Endothelial cell (in vitro differentiated cells): ENCODE results near the gene USP50. TPM values are rescaled to one million over a fixed set of nuclear protein-coding genes. Genes with fewer than 3 reads are reported as not detected.
A peak's percentile ranks its signal among the peaks of the same experiment; 100 is the strongest.
"Not testable (repeated sequence)": the region's sequence is repeated elsewhere in the genome, so short reads cannot be mapped to it uniquely, and the experiment has no call there.

Experiments used
- DNase-seq: peaks from one replicate; pipeline ENCODE4 v3.0.0; 2021; ENCODE audit warnings: low spot score
- H3K27ac Mint-ChIP-seq: one replicate; pipeline ENCODE4 v1.8.0; 2021; ENCODE audit warnings: mixed read lengths, inconsistent platforms; ENCODE audit not compliant: unreplicated experiment
- H3K27me3 Mint-ChIP-seq: one replicate; pipeline ENCODE4 v1.8.0; 2021; ENCODE audit warnings: mild to moderate bottlenecking, moderate library complexity, mixed read lengths, inconsistent platforms; ENCODE audit not compliant: unreplicated experiment
- H3K36me3 Mint-ChIP-seq: one replicate; pipeline ENCODE4 v1.8.0; 2021; ENCODE audit warnings: mild to moderate bottlenecking, low read depth, mixed read lengths, inconsistent platforms; ENCODE audit not compliant: unreplicated experiment
- H3K4me1 Mint-ChIP-seq: one replicate; pipeline ENCODE4 v1.8.0; 2021; ENCODE audit warnings: mild to moderate bottlenecking, mixed read lengths, inconsistent platforms; ENCODE audit not compliant: unreplicated experiment
- H3K4me3 Mint-ChIP-seq: one replicate; pipeline ENCODE4 v1.8.0; 2021; ENCODE audit warnings: mild to moderate bottlenecking, mixed read lengths, inconsistent platforms; ENCODE audit not compliant: unreplicated experiment
- H3K9me3 Mint-ChIP-seq: one replicate; pipeline ENCODE4 v1.8.0; 2021; ENCODE audit warnings: mixed read lengths, inconsistent platforms; ENCODE audit not compliant: unreplicated experiment
- total RNA-seq: library from RNA; stranded (reverse); fragmentation: NEBNext Ultra II Directional; extraction: Animal tissue kit (Norgen Biotek cat#: 25700); gene quantifications from one replicate; pipeline ENCODE4 v1.2.1, GENCODE V29; 2021; ENCODE audit not compliant: unreplicated experiment
- TF ChIP-seq, protein P1 (sequence below): fragments of 200-600 bp; sonication (generic); IDR thresholded peaks from one replicate; pipeline ENCODE4 v1.5.0; 2021; ENCODE audit warnings: antibody characterized with exemption; ENCODE audit not compliant: unreplicated experiment

Gene USP50
- total RNA-seq, 1 donor from 2014 or later: 0.92 TPM

DNA sequence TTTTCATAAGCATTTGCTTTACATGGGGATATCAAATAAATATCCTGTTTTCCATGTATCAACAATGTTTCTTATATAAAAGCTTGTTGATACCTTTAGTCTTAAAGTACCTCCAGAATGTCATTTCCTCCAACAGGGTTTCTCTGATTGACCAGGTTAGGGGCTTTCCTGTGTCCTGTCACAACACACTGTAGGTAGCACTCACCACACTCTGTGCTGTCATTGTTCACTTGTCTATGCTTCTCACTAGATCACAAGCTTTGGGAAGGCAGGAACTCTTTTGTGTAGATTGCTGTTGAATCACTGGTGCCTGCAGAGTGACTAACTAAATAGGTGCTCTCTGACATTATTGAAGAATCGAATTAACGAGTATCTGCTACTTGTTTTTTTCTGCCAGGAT is 49.8 kb downstream of the USP50 start:
- no peaks in the 10 kb centered on the region for H3K4me1 Mint-ChIP-seq
- no peak for DNase-seq
- H3K9me3 Mint-ChIP-seq: no peaks in the 10 kb centered on the region
- TF ChIP-seq, protein P1, sequence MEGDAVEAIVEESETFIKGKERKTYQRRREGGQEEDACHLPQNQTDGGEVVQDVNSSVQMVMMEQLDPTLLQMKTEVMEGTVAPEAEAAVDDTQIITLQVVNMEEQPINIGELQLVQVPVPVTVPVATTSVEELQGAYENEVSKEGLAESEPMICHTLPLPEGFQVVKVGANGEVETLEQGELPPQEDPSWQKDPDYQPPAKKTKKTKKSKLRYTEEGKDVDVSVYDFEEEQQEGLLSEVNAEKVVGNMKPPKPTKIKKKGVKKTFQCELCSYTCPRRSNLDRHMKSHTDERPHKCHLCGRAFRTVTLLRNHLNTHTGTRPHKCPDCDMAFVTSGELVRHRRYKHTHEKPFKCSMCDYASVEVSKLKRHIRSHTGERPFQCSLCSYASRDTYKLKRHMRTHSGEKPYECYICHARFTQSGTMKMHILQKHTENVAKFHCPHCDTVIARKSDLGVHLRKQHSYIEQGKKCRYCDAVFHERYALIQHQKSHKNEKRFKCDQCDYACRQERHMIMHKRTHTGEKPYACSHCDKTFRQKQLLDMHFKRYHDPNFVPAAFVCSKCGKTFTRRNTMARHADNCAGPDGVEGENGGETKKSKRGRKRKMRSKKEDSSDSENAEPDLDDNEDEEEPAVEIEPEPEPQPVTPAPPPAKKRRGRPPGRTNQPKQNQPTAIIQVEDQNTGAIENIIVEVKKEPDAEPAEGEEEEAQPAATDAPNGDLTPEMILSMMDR: no peak
- peaks cover 21% of the 10 kb centered on the region for H3K36me3 Mint-ChIP-seq
- no peaks in the 10 kb centered on the region for H3K27me3 Mint-ChIP-seq
- peak overlapping the region; percentile 61 for H3K27ac Mint-ChIP-seq
- H3K4me3 Mint-ChIP-seq: no peak overlapping the region

DNA sequence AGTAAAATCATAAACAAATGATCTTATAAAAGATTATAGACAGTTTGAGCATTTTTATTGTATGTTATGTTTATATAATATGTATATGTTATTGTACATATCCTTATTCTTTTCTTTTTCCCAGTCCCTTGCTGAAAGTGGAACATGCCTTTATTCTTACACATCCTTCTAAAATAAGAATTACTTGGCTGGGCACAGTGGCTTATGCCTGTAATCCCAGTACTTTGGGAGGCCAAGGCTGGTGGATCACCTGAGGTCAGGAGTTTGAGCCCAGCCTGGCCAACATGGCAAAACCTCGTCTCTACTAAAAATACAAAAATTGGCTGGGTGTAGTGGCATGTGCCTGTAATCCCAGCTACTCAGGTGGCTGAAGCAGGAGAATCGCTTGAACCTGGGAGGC is 51.9 kb downstream of the USP50 start:
- H3K36me3 Mint-ChIP-seq: peaks cover 19% of the 10 kb centered on the region

DNA sequence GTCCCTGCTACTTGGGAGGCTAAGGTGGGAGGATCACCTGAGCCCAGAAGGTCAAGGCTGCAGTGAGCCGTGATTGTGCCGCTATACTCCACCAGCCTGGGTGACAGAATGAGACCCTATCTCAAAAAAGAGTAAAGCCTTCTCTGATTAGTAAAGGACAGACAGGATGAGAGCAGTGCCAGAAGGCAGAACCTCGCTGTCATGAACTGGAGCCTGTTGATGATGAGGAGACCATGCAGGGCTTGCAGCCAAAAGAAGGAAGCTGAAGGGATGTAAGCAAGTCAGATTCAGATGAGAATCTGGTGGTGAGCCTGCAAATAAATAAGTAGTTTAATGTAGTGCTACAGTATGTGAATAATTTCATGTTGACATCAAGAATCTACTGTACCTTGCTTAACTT is 52.8 kb downstream of the USP50 start:
- no peak overlapping the region for H3K4me3 Mint-ChIP-seq
- no peak overlapping the region for H3K27ac Mint-ChIP-seq
- H3K9me3 Mint-ChIP-seq: no peaks in the 10 kb centered on the region
- no peaks in the 10 kb centered on the region for H3K27me3 Mint-ChIP-seq
- no peaks in the 10 kb centered on the region for H3K4me1 Mint-ChIP-seq
- TF ChIP-seq, protein P1: no peak
- no peak for DNase-seq
- H3K36me3 Mint-ChIP-seq: peaks cover 15% of the 10 kb centered on the region

More for the DNA sequence above, 51.9 kb downstream of the USP50 start:
- not testable (repeated sequence) for DNase-seq, H3K27ac Mint-ChIP-seq, H3K4me1 Mint-ChIP-seq, H3K9me3 Mint-ChIP-seq, H3K4me3 Mint-ChIP-seq, H3K27me3 Mint-ChIP-seq

DNA sequence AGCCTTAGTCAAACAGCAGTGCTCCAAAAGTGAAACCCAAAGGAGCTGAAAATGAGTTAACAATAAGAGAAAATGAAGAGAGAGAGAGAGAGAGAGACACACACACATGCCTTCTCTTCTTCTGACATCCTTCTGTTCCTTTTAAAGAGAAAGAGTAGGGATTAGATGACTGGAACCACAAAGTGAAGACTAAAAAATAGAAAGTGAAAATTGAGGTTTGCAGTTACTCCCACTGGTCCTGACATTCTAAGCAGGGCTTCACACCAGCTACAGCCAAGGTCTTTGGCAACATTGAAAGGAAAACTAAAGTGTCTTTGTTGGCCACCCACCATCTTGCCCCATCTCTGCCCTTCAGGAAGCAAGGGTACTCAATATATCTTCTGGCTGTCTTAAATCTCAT is 59.2 kb downstream of the USP50 start:
- Mint-ChIP-seq H3K36me3 (peaks cover 19% of the 10 kb centered on the region), H3K4me1 (no peaks in the 10 kb centered on the region), H3K27ac (no peak overlapping the region), H3K9me3 (no peaks in the 10 kb centered on the region), H3K27me3 (no peaks in the 10 kb centered on the region), H3K4me3 (no peak overlapping the region)
- TF ChIP-seq, protein P1: no peak
- DNase-seq: no peak

DNA sequence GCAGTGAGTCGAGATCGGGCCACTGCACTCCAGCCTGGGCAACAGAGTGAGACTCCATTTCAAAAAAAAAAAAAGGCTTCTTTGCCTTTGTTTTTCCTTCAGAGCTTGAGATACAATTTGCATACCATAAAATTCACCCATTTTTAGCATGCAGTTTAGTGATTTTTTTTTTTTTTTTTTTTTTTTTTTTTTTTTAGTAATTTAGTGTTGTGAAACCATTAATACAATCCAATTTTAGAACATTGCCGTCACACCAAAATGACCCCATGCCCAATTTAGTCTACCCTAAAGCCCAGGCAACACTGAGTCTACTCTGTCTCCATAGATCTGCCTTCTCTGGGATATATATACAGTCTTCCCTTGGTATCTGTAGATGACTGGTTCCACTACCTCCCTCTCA is 61.1 kb downstream of the USP50 start:
- peaks cover 2% of the 10 kb centered on the region for H3K27me3 Mint-ChIP-seq
- H3K27ac Mint-ChIP-seq: no peak overlapping the region
- H3K36me3 Mint-ChIP-seq: peaks cover 27% of the 10 kb centered on the region
- no peak overlapping the region for H3K4me3 Mint-ChIP-seq
- H3K9me3 Mint-ChIP-seq: no peaks in the 10 kb centered on the region
- DNase-seq: no peak
- H3K4me1 Mint-ChIP-seq: no peaks in the 10 kb centered on the region
- TF ChIP-seq, protein P1: no peak

DNA sequence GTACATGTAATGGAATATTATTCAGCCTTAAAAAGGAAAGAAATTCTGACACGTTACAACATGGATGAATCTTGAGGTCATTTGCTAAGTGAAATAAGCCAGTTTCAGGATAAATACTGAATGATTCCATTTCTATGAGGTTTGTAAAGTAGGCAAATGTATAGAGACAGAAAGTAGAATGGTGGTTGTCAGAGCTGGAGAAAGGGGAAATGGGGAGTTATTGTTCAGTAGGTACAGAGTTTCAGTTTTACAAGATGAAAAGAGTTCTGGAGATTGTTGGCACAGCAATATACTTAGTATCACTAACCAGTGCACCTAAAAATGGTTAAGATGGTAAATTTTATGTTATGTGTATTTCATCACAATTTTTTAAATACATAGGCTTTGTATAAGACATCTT is 61.7 kb downstream of the USP50 start:
- H3K27ac Mint-ChIP-seq: no peak overlapping the region

More for the DNA sequence above, 61.7 kb downstream of the USP50 start:
- peaks cover 2% of the 10 kb centered on the region for H3K27me3 Mint-ChIP-seq
- peak overlapping the region; percentile 17 for H3K4me3 Mint-ChIP-seq
- peaks cover 27% of the 10 kb centered on the region for H3K36me3 Mint-ChIP-seq
- H3K9me3 Mint-ChIP-seq: no peaks in the 10 kb centered on the region
- no peak for DNase-seq
- H3K4me1 Mint-ChIP-seq: no peaks in the 10 kb centered on the region
- TF ChIP-seq, protein P1: no peak
